Measurements from ENCODE around the gene C1orf216.

GRCh38 chr1:35691080-35691479, 27.6 kb downstream of the C1orf216 start:
- TF ChIP-seq POLR2AphosphoS5 (IDR thresholded peaks at IDR 0.05; ENCODE audit: low read depth, low read length) (no peak), YY1 (IDR thresholded peaks at IDR 0.05; ENCODE audit: low read depth, low read length) (no peak), EZH2 (IDR thresholded peaks at IDR 0.05; ENCODE audit: low read depth, low read length, severe bottlenecking) (no peak), NRF1 (IDR thresholded peaks at IDR 0.05; ENCODE audit: low read depth, low read length) (no peak), CTCF (IDR thresholded peaks at IDR 0.05; ENCODE audit: control extremely low read depth in 1 of 3, insufficient read depth in 1 of 3, low read depth in 1 of 3, low read length in 3 of 3) (no peak), POLR2A (IDR thresholded peaks at IDR 0.05; ENCODE audit: control extremely low read depth in 1 of 2, low read depth in 2 of 2, low read length in 2 of 2) (no peak), TAF1 (IDR thresholded peaks at IDR 0.05; ENCODE audit: low read depth, low read length) (no peak), MAX (IDR thresholded peaks at IDR 0.05) (no peak), BACH1 (IDR thresholded peaks at IDR 0.05; ENCODE audit: low read length) (no peak), TEAD4 (IDR thresholded peaks at IDR 0.05; ENCODE audit: low read depth, low read length) (no peak)
